Measurements from ENCODE around the gene NDUFA7.

GRCh38 chr19:8337728-8338127, 16.6 kb upstream of the NDUFA7 start:
- TF ChIP-seq CTCF (IDR thresholded peaks at IDR 0.05) (no peak), POLR2A (IDR thresholded peaks at IDR 0.05) (no peak)
